Endodermal cell (in vitro differentiated cells): ENCODE measurements around the gene DDX10. TPM values are rescaled to one million over a fixed set of nuclear protein-coding genes. Genes with fewer than 3 reads are reported as not detected.

Experiments
- DNase-seq: peaks from one replicate; pipeline ENCODE4 v3.0.0-alpha.2; 2017
- H3K27ac ChIP-seq: 2 replicates; pipeline ENCODE4 v1.5.1; 2013; ENCODE audit warnings: mild to moderate bottlenecking, low read depth, low read length, moderate library complexity
- H3K27me3 ChIP-seq: 2 replicates; pipeline ENCODE4 v1.6.1; 2013; ENCODE audit warnings: mild to moderate bottlenecking, low read length, moderate library complexity; ENCODE audit not compliant: insufficient read depth, control insufficient read depth, poor library complexity, severe bottlenecking
- H3K36me3 ChIP-seq: 2 replicates; pipeline ENCODE4 v1.7.0; 2013; ENCODE audit warnings: mild to moderate bottlenecking, low read length, moderate library complexity; ENCODE audit not compliant: control insufficient read depth, insufficient read depth
- H3K4me1 ChIP-seq: one replicate; pipeline ENCODE4 v1.7.0; 2013; ENCODE audit warnings: low read length; ENCODE audit not compliant: control insufficient read depth, insufficient read depth
- H3K4me3 ChIP-seq: 2 replicates; pipeline ENCODE4 v1.5.1; 2013; ENCODE audit warnings: mild to moderate bottlenecking, low read length, moderate library complexity
- H3K9ac ChIP-seq: 2 replicates; pipeline ENCODE4 v1.6.1; 2013; ENCODE audit warnings: mild to moderate bottlenecking, low read length, moderate library complexity; ENCODE audit not compliant: poor library complexity, severe bottlenecking; ENCODE audit errors: extremely low read depth
- H3K9me3 ChIP-seq: 2 replicates; pipeline ENCODE4 v1.6.1; 2013; ENCODE audit warnings: mild to moderate bottlenecking, low read length, moderate library complexity; ENCODE audit not compliant: control insufficient read depth
- H3K27ac Mint-ChIP-seq: 2 replicates; pipeline ENCODE4 v1.8.0; 2020; ENCODE audit warnings: mixed read lengths
- H3K27me3 Mint-ChIP-seq: 2 replicates; pipeline ENCODE4 v1.8.0; 2021; ENCODE audit warnings: mild to moderate bottlenecking, mixed read lengths; ENCODE audit not compliant: insufficient read depth
- H3K36me3 Mint-ChIP-seq: 2 replicates; pipeline ENCODE4 v1.8.0; 2020; ENCODE audit warnings: low read depth, mixed read lengths
- H3K4me1 Mint-ChIP-seq: 2 replicates; pipeline ENCODE4 v1.8.0; 2020; ENCODE audit warnings: mixed read lengths
- H3K4me3 Mint-ChIP-seq: 2 replicates; pipeline ENCODE4 v1.8.0; 2020; ENCODE audit warnings: mild to moderate bottlenecking, moderate library complexity, mixed read lengths
- H3K9me3 Mint-ChIP-seq: 2 replicates; pipeline ENCODE4 v1.8.0; 2020; ENCODE audit warnings: mild to moderate bottlenecking, mixed read lengths
- WGBS, 2 experiments: methylation state at CpG; one replicate each; pipeline versions ENCODE4 v1.1.5 to v1.1.7; 2013; ENCODE audit warnings: missing lambda C conversion rate in 2 of 2, mixed read lengths in 1 of 2; ENCODE audit not compliant: insufficient coverage in 1 of 2, insufficient read length in 1 of 2; 5-methylcytosine and 5-hydroxymethylcytosine counted together
- total RNA-seq, 2 donors: library from RNA; stranded (reverse); fragmentation: NEBNext Ultra II Directional in 1 of 2; extraction: Animal tissue kit (Norgen Biotek cat#: 25700) in 1 of 2; gene quantifications; 2 replicates in 1 of 2; 3 replicates in 1 of 2; pipeline ENCODE4 v1.2.1, GENCODE V29; 2021
- TF ChIP-seq, protein P1 (sequence below): fragments of 200-600 bp; sonication (generic); conservative IDR thresholded peaks from 2 replicates; pipeline ENCODE4 v1.5.0; 2021; ENCODE audit warnings: antibody characterized with exemption, mild to moderate bottlenecking

DDX10 gene
- total RNA-seq, 2 donors from 2014 or later: 31.1 to 32.7 TPM

DNA sequence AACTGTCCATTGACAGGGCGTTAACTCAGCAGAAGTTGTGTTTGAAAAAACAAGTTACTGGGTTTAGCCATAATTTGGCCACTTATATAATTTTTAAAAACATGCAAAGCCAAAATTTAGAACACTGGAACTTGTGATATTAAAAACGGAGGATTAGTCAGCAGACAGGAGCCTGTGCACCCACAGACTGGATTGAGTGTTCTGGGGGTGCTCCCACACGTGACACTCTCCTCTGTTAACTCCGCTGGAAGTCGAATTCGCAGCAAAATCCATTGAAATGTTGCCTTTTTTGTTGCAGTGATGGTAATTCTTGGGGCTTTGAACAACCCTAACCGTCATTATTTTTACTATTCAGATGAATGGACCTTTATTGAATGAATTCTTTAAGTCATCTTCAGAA, 269.8 kb downstream of the DDX10 start:
- DNase-seq: no peak
- no peak overlapping the region for H3K27ac ChIP-seq
- 96 to 100% methylated on average over 3 to 7 of the region's 7 CpGs for WGBS, 2 experiments
- Mint-ChIP-seq H3K4me3 (no peak overlapping the region), H3K27ac (no peak overlapping the region), H3K27me3 (no peaks in the 10 kb centered on the region), H3K36me3 (no peaks in the 10 kb centered on the region), H3K9me3 (no peaks in the 10 kb centered on the region), H3K4me1 (peaks cover 12% of the 10 kb centered on the region)
- no peaks in the 10 kb centered on the region for H3K9me3 ChIP-seq
- H3K36me3 ChIP-seq: no peaks in the 10 kb centered on the region
- H3K4me1 ChIP-seq: no peaks in the 10 kb centered on the region
- no peaks in the 10 kb centered on the region for H3K27me3 ChIP-seq
- H3K9ac ChIP-seq: no peak overlapping the region
- no peak overlapping the region for H3K4me3 ChIP-seq
- TF ChIP-seq, protein P1, sequence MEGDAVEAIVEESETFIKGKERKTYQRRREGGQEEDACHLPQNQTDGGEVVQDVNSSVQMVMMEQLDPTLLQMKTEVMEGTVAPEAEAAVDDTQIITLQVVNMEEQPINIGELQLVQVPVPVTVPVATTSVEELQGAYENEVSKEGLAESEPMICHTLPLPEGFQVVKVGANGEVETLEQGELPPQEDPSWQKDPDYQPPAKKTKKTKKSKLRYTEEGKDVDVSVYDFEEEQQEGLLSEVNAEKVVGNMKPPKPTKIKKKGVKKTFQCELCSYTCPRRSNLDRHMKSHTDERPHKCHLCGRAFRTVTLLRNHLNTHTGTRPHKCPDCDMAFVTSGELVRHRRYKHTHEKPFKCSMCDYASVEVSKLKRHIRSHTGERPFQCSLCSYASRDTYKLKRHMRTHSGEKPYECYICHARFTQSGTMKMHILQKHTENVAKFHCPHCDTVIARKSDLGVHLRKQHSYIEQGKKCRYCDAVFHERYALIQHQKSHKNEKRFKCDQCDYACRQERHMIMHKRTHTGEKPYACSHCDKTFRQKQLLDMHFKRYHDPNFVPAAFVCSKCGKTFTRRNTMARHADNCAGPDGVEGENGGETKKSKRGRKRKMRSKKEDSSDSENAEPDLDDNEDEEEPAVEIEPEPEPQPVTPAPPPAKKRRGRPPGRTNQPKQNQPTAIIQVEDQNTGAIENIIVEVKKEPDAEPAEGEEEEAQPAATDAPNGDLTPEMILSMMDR: no peak

DNA sequence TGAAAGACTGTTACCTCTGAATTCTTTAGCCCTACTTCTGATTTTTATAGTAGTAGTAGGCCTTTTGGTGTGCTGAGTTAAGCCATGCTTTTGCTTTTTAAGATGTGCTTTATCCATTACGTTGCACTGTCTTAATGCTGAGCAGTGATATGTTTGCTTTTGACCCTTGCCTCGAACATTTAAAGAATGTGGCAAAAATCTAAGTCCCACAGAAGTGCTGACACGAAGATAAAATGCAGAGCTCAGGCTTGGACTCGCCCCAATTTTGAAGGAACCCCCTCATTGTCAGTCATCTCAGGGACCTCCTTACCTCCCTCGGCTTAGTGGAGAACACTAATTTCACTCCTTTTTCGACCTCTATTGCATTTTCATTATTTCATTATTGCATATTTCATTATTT, 272.9 kb downstream of the DDX10 start:
- no peak overlapping the region for H3K27ac Mint-ChIP-seq
- 95 to 98% methylated on average over 5 to 6 of the region's 6 CpGs for WGBS, 2 experiments
- no peak overlapping the region for H3K27ac ChIP-seq

DNA sequence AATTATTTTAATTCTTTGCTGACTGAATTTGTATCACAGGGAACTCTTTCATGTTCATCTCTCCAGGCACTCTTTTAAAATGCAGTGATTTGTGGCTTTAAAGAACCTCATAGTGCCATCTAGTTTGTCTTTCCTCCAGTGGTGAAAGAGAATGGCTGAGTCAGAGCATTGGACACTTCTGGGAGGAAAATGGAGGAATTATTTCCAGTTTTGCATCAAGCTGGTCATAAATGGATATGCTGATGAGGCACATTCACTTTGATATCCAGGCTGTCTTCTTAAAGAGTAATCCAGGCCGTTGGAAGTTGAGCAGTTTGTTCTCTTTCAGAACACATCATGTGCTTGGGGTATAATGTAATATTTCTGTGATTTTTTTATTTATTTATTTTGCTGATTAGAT, 273.7 kb downstream of the DDX10 start:
- Histone ChIP-seq H3K36me3 (peaks cover 11% of the 10 kb centered on the region), H3K27me3 (no peaks in the 10 kb centered on the region), H3K4me1 (no peaks in the 10 kb centered on the region), H3K9ac (no peak overlapping the region), H3K27ac (no peak overlapping the region), H3K4me3 (no peak overlapping the region), H3K9me3 (no peaks in the 10 kb centered on the region)
- no peak overlapping the region for H3K27ac Mint-ChIP-seq
- no peak for DNase-seq
- H3K36me3 Mint-ChIP-seq: peaks cover 18% of the 10 kb centered on the region
- 87 to 100% methylated on average over 1 of the region's 1 CpG for WGBS, 2 experiments
- H3K4me3 Mint-ChIP-seq: no peak overlapping the region
- H3K9me3 Mint-ChIP-seq: no peaks in the 10 kb centered on the region
- TF ChIP-seq, protein P1: no peak
- H3K27me3 Mint-ChIP-seq: no peaks in the 10 kb centered on the region
- H3K4me1 Mint-ChIP-seq: peaks cover 10% of the 10 kb centered on the region

More for the DNA sequence above, 272.9 kb downstream of the DDX10 start:
- H3K9me3 Mint-ChIP-seq: no peaks in the 10 kb centered on the region
- Histone ChIP-seq H3K4me1 (no peaks in the 10 kb centered on the region), H3K9me3 (no peaks in the 10 kb centered on the region), H3K4me3 (no peak overlapping the region), H3K9ac (no peak overlapping the region), H3K36me3 (peaks cover 11% of the 10 kb centered on the region), H3K27me3 (no peaks in the 10 kb centered on the region)
- TF ChIP-seq, protein P1: no peak
- no peak overlapping the region for H3K4me3 Mint-ChIP-seq
- H3K27me3 Mint-ChIP-seq: no peaks in the 10 kb centered on the region
- peaks cover 10% of the 10 kb centered on the region for H3K4me1 Mint-ChIP-seq
- no peak for DNase-seq
- peaks cover 18% of the 10 kb centered on the region for H3K36me3 Mint-ChIP-seq
